OCI-LY3 (cell line): ENCODE results near the gene ATP6V1A.

ENCODE experiments used
- H2AFZ ChIP-seq: fragments of 200-600, 300-600 bp; shearing (Covaris generic); 2 replicates; pipeline ENCODE4 v1.6.0; 2014; ENCODE audit warnings: antibody characterized with exemption, low read depth, low read length
- H3K27ac ChIP-seq: fragments of 200-600, 300-600 bp; sonication (generic); 2 replicates; pipeline ENCODE4 v1.5.1; 2014; ENCODE audit warnings: mild to moderate bottlenecking, low read length, moderate library complexity, mixed read lengths
- H3K27me3 ChIP-seq: fragments of 200-600, 300-600 bp; sonication (generic); 2 replicates; pipeline ENCODE4 v1.6.1; 2014; ENCODE audit warnings: low read depth, low read length, mixed read lengths
- H3K36me3 ChIP-seq: fragments of 200-600, 300-600 bp; sonication (generic); replicated peaks from 2 replicates; pipeline ENCODE3; 2014; ENCODE audit warnings: low read depth, low read length, mixed read lengths
- H3K4me1 ChIP-seq: fragments of 300-600, 200-600 bp; sonication (generic); 2 replicates; pipeline ENCODE4 v1.6.1; 2014; ENCODE audit warnings: low read length, mixed read lengths
- H3K4me2 ChIP-seq: fragments of 200-600, 300-600 bp; sonication (generic); 2 replicates; pipeline ENCODE4 v1.6.1; 2014; ENCODE audit warnings: low read length, mixed read lengths
- H3K4me3 ChIP-seq: fragments of 300-600, 200-600 bp; sonication (generic); 2 replicates; pipeline ENCODE4 v1.5.1; 2014; ENCODE audit warnings: antibody characterized with exemption, mild to moderate bottlenecking, low read length, moderate library complexity
- H3K79me2 ChIP-seq: fragments of 300-600, 200-600 bp; shearing (Covaris generic); 2 replicates; pipeline ENCODE4 v1.6.1; 2014; ENCODE audit warnings: mild to moderate bottlenecking, low read length, mixed read lengths
- H3K9ac ChIP-seq: fragments of 300-600, 200-600 bp; shearing (Covaris generic); 2 replicates; pipeline ENCODE4 v1.6.0; 2014; ENCODE audit warnings: mild to moderate bottlenecking, low read length, moderate library complexity
- H3K9me3 ChIP-seq: fragments of 200-600, 300-600 bp; shearing (Covaris generic); 2 replicates; pipeline ENCODE4 v1.6.1; 2014; ENCODE audit warnings: low read length, mixed read lengths; ENCODE audit not compliant: insufficient read depth
- H4K20me1 ChIP-seq: fragments of 200-600, 300-600 bp; sonication (generic); 2 replicates; pipeline ENCODE4 v1.6.1; 2016; ENCODE audit warnings: low read length, mixed read lengths; ENCODE audit not compliant: insufficient read depth
- CTCF ChIP-seq: fragments of 200-600, 300-600 bp; sonication (generic); IDR thresholded peaks from 2 replicates; pipeline ENCODE4 v1.5.1; 2014; ENCODE audit warnings: antibody characterized with exemption, low read length, low read depth
- EZH2phosphoT487 ChIP-seq: fragments of 200-600 bp; shearing (Covaris generic); IDR thresholded peaks from 2 replicates; pipeline ENCODE4 v1.6.1; 2018; ENCODE audit warnings: antibody characterized with exemption, mixed run types, low read depth

ATP6V1A gene

GRCh38 chr3:113838631-113839209 is 91.9 kb downstream of the ATP6V1A start, which contains the start of gene GRAMD1C:
Gene GRAMD1C, plus strand, starts transcription at chr3:113838788. Its CDS starts 122 bp downstream, at chr3:113838910.
- peak; percentile 82 for TF ChIP-seq CTCF
- TF ChIP-seq EZH2phosphoT487: no peak
- H3K9me3 ChIP-seq: no peaks in the 10 kb centered on the region
- H2AFZ ChIP-seq: peak within 1 kb of the TSS; percentile 97
- H3K4me1 ChIP-seq: no peaks in the 10 kb centered on the region; the same call in 1 of the 2 replicates
- peak within 1 kb of the TSS; percentile 86 for H3K4me3 ChIP-seq
- H3K27ac ChIP-seq: no peak within 1 kb of the TSS
- H3K36me3 ChIP-seq: no peaks in the 10 kb centered on the region
- H4K20me1 ChIP-seq: no peaks in the 10 kb centered on the region
- peak within 1 kb of the TSS; percentile 69 for H3K9ac ChIP-seq
- no peaks in the 10 kb centered on the region for H3K27me3 ChIP-seq
- H3K79me2 ChIP-seq: no peaks in the 10 kb centered on the region
- peak within 1 kb of the TSS; percentile 91 for H3K4me2 ChIP-seq

- no peak overlapping the region for H3K27ac ChIP-seq
These were observed 92.7 kb downstream of the ATP6V1A start for GRCh38 chr3:113839551-113839950.

GRCh38 chr3:113844622-113845222 is 97.9 kb downstream of the ATP6V1A start:
- TF ChIP-seq EZH2phosphoT487 (no peak), CTCF (peak; percentile 77)

More at GRCh38 chr3:113839551-113839950, 92.7 kb downstream of the ATP6V1A start:
- Histone ChIP-seq H2AFZ (peak overlapping the region; percentile 97), H3K4me1 (no peaks in the 10 kb centered on the region; the same call in 1 of the 2 replicates), H4K20me1 (no peaks in the 10 kb centered on the region), H3K36me3 (no peaks in the 10 kb centered on the region), H3K4me2 (peak overlapping the region; percentile 91), H3K4me3 (peak overlapping the region; percentile 86), H3K27me3 (no peaks in the 10 kb centered on the region), H3K9ac (0 out of 2 replicates have a peak overlapping the region, but pooled peaks have one; percentile 69), H3K9me3 (no peaks in the 10 kb centered on the region), H3K79me2 (no peaks in the 10 kb centered on the region)
- TF ChIP-seq EZH2phosphoT487 (no peak), CTCF (no peak)

GRCh38 chr3:113847247-113847646 is 100.4 kb downstream of the ATP6V1A start:
- Histone ChIP-seq H4K20me1 (no peaks in the 10 kb centered on the region), H3K79me2 (no peaks in the 10 kb centered on the region), H3K36me3 (no peaks in the 10 kb centered on the region), H3K27me3 (no peaks in the 10 kb centered on the region), H3K9me3 (no peaks in the 10 kb centered on the region), H3K27ac (no peak overlapping the region), H3K4me2 (no peak overlapping the region), H3K9ac (no peak overlapping the region), H2AFZ (no peak overlapping the region), H3K4me1 (no peaks in the 10 kb centered on the region), H3K4me3 (no peak overlapping the region)
- TF ChIP-seq EZH2phosphoT487: no peak
- no peak for TF ChIP-seq CTCF

More at GRCh38 chr3:113844622-113845222, 97.9 kb downstream of the ATP6V1A start:
- H3K4me2 ChIP-seq: no peak overlapping the region
- no peak overlapping the region for H3K9ac ChIP-seq
- H2AFZ ChIP-seq: no peak overlapping the region
- H3K36me3 ChIP-seq: no peaks in the 10 kb centered on the region
- H3K4me1 ChIP-seq: no peaks in the 10 kb centered on the region
- H4K20me1 ChIP-seq: no peaks in the 10 kb centered on the region
- no peaks in the 10 kb centered on the region for H3K79me2 ChIP-seq
- H3K4me3 ChIP-seq: no peak overlapping the region
- H3K27me3 ChIP-seq: no peaks in the 10 kb centered on the region
- no peaks in the 10 kb centered on the region for H3K9me3 ChIP-seq
- H3K27ac ChIP-seq: no peak overlapping the region
